HG03135 (cell line): Measurements from ENCODE around the gene UTP14C.
"Not testable (repeated sequence)": the region's sequence is repeated elsewhere in the genome, so short reads cannot be mapped to it uniquely, and the experiment has no call there.

Experiments
- ATAC-seq: cut with Tn5 transposase; IDR thresholded peaks from one replicate; pipeline ENCODE4 v1.9.1; 2021; ENCODE audit warnings: mild to moderate bottlenecking, moderate library complexity; ENCODE audit not compliant: unreplicated experiment

UTP14C gene, protein sequence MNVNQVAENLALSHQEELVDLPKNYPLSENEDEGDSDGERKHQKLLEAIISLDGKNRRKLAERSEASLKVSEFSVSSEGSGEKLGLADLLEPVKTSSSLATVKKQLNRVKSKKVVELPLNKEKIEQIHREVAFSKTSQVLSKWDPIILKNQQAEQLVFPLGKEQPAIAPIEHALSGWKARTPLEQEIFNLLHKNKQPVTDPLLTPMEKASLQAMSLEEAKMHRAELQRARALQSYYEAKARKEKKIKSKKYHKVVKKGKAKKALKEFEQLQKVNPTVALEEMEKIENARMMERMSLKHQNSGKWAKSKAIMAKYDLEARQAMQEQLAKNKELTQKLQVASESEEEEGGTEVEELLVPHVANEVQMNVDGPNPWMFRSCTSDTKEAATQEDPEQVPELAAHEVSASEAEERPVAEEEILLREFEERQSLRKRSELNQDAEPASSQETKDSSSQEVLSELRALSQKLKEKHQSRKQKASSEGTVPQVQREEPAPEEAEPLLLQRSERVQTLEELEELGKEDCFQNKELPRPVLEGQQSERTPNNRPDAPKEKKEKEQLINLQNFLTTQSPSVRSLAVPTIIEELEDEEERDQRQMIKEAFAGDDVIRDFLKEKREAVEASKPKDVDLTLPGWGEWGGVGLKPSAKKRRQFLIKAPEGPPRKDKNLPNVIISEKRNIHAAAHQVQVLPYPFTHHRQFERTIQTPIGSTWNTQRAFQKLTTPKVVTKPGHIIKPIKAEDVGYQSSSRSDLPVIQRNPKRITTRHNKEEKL

DNA sequence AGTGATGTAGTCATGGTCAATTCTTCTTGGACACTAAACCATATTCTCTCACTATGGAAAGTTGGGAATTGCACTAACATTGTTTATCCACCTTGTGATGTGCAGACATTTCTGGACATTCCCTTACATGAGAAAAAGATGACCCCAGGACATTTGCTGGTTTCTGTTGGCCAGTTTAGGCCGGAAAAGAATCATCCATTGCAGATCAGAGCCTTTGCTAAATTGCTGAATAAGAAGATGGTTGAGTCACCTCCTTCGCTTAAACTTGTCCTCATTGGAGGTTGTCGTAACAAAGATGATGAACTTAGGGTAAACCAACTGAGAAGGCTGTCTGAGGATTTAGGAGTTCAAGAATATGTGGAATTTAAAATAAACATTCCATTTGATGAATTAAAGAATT is at the start of gene UTP14C:
Gene UTP14C (plus strand): TSS at position 211 of the 400 bp plus-strand sequence. CDS start 4,114 bp downstream, outside the sequence.
- no peak for ATAC-seq

DNA sequence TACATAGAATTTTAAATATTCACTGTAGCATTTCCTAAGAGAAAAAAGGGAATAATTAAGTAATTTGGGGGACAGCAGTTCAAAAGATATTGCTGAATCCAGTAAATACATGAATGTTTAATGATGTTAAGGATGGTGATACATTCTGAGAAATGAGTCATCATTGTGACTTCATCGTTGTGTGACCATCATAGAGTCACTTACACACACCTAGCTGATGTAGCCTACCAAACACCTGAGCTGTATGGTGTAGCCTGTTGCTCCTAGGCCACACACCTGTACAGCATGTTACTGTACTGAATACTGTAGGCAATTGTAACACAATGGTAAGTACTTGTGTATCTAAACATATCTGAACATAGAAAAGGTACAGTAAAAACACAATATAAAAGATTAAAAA is 48.1 kb upstream of the UTP14C start:
- no peak for ATAC-seq

DNA sequence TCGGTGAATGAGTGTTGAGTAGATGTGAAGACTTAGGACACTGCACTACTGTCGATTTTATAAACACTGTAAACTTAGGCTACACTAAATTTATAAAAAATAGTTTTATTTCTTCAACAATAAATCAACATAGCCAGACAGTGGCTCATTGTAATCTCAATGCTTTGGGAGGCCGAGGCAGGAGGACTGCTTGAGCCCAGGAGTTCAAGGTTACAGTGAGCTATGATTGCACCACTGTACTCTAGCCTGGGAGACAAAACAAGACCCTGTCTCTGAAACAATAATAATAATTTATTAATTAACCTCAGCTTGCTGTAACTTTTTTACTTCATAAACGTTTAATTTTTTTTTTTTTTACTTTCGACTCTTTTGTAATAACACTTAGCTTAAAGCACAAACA is 47.6 kb upstream of the UTP14C start:
- no peak for ATAC-seq

DNA sequence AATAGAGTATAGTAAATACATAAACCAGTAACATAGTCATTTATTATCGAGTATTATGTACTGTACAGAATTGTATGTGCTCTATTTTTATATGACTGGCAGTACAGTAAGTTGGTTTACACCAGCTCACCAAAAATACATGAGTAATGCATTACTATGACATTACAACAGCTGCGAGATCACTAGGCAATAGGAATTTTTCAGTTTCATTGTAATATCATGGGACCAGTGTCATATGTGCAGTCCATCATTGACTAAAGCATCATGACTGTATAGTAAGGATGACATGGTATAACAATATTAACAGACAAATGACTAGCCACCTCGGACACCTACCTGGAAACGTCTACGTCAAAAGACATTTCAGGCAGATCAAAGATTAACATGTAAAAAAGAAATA is 46.9 kb upstream of the UTP14C start:
- ATAC-seq: no peak

DNA sequence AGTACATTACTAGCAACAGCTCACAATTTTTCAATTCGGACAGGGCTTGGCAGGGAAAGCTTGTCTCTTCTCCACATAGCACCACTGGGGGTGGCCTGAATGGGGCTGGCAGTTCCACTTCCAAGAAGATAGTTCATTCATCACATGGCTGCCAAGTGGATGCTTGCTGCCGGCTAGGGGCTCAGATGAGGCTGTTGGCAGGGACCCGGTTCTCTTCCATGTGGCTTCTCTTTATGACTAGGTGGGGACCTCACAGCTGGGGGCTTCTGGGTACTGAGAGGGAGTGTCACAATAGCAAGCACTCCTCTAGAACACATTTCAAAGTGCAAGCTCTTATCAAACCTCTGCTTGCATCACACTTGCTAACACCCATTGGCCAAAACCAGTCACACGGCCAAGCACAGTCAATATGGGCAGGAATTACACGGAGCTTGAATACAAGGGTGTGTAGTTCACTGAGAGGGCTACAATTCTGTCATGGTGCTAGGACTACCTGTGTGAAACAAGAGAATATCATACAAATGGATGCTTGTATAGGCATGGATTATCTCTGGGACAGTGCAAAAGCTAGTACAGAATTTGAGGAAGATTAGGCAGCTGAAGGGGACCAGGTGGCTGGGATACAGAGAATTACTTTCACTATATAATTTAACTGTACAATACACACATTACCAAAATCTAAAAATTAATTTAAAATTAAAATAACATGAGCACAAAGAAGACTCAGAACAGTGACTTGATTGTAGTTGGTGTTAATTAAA is 45.5 kb upstream of the UTP14C start:
- no peak for ATAC-seq

DNA sequence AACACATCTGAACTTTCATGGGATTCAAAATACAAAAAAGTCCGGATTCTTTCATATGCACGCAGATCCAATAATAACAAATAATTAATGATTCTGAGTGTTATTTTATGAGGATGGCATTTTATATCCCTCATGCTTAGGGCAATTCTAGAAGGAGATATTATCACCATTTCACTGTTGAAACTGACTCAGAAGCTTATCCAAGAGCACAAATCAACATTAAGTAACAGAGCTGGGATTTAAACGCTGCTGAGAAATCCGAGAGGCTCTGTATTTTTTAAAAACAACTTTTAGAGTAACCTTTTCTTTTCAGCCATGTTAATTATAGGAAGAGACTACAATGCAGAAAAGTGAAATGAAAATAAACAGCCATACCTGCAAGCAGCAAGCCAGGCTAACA is 43.6 kb upstream of the UTP14C start:
- ATAC-seq: no peak

DNA sequence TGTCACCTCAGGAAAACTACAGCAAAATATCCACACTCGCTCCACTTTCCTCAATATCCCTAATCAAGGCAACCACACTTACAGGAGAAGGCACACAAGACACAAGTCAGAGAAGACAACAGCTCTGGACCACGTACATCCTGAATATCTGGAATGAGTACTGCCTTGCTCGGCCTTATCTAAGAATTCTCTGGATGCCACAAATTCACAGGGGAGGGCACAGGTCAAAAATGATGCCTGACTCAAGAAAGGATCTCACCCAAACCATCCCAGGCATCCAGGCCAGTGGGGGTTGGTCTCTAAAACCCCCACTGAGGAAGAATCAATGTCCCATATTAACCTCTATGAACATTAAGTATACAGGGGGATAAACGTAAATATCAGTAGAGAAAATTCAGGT is 43.1 kb upstream of the UTP14C start:
- no peak for ATAC-seq

DNA sequence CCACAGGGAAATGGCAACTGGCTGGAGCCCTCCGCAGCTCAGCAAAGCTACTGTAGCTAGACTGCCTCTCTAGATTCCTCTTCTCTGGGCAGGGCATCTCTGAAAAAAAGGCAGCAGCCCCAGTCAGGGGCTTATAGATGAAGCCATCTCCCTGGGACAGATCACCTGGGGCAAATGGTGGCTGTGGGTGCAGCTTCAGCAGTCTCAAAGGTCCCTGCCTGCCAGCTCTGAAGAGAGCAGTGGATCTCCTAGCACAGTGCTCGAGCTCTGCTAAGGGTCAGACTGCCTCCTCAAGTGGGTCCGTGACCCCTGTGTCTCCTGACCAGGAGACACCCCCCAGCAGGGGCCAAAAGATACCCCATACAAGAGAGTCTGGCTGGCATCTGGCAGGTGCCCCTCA is 41.2 kb upstream of the UTP14C start:
- ATAC-seq: not testable (repeated sequence)

DNA sequence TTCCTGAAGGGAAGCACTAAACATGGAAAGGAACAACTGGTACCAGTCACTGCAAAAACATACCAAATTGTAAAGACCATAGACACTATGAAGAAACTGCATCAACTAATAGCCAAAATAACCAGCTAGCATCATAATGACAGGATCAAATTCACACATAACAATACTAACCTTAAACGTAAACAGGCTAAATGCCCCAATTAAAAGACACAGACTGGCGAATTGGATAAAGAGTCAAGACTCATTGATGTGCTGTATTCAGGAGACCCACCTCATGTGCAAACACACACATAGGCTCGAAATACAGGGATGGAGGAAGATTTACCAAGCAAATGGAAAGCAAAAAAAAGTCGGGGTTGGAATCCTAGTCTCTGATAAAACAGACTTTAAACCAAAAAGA is 39.6 kb upstream of the UTP14C start:
- not testable (repeated sequence) for ATAC-seq

DNA sequence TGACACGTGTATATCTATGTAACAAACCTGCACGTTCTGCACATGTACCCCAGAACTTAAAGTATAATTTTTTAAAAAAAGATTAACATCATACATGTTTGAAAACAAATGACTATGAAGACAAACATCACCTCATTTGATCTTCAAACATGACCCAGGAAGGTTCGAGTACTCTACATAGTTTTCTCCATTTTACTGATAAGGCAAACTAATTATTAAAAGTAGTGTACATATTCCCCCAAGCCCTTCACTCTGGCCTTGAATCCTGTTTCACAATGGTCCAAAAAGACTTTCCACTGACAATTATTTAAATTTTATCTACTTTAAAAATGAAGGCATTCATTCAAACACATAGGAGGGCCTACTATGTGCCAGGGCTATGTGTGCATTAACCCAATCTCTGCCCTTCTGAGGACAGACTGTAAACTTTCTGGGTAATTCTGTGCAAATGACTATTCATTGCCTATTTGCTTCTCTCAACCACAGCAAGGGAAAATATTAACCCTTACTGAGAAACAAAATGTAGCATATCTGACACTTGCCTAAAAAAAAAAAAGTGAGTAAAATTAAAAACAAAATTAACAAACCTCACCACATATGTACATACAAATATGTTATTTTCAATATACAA is 35.4 kb upstream of the UTP14C start:
- no peak for ATAC-seq

DNA sequence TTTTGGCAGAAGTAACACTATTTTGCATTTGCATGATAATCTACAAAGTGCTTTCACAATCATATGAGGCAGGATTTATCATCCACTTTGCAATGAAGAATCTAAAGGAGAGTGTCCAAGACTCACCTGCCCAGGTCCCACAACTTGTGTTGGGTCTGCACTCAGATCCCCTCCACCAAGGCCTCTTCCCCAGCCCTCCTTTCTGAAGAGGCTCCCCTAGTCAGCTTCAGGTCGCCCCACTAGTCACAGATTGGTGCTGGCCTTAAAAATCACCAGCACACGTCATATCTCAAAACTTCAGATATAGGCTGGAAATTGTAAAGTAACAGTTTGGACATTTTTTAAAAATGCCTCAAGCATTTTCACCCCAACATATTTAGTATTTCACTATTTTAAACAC is 30.8 kb upstream of the UTP14C start:
- no peak for ATAC-seq

DNA sequence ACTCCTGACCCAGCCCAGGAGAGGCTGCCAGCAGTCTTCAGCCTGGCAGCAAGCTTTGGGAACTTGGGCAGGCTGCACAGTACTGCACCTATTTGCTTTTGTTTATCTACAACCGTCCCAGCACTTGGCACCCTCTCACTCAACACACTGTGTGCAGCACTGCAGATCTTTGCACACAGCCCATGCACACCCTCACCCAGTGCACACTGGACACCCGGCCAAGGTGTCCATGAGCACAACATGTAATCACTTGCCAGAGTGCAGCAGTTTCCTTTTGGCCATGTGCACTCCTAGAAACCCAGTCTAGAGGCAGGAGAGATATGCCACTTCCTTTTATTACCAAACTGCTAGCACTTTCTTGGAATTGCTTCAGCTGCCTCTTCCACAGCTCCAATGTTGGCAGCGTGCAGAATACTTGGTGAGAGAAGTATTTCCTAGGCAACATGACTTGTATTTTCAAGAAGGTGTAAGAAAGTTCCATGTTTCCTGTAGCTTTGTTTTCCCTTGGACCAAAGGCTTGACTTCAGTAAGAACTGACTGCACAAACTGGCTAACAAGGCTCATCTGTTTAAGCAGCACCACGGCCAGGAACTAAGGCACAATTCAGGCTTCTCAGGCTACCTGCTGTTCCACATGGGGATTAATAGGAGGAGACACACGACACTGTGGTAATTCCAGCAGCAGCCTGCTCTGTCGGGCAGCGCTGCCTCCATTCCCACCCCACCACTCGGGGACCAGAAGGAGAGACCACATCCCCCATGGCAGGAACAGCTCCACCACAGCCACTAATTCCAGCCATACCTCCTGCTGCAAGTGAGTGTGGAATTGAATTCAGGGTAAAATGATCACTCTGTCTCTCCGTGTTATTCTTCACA is 28.6 kb upstream of the UTP14C start:
- ATAC-seq: no peak

DNA sequence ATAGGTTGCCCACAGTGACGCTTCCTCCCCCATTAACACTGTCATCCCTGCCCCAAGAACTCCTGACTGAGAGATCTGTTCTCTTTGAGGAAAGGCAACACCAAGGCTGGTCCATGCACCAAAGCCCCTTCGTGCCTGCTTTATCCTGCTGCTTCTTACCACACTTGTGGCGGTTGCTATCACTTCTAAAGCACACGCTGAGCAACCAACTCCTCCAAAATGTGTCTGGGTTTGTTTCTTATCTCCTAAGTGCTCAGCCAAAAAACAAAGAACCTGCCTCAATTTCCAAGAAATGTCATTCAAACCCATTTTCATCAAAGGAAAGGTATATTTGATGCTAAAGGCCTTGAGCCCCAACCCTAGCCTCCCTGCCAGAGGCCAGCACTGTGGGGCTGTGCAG is 27.9 kb upstream of the UTP14C start:
- ATAC-seq: no peak

DNA sequence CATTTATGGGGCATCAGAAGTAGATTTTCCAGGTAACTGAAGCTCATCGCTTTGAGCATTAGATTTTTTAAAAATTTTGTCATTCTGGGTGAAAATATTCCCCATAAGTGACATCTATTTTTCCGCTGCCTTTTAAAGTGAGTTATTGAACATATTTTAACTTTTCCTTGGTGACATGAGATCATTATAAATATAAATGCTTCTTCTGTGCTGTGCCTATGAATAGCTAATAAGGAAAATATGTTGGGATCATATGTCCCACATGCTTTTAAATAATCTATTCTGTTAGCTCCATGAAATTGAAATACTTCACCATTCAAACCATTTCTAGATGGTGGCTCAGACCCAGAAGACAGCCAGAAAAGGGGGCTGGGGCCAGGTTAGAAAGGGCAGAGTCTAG is 27.3 kb upstream of the UTP14C start:
- no peak for ATAC-seq

DNA sequence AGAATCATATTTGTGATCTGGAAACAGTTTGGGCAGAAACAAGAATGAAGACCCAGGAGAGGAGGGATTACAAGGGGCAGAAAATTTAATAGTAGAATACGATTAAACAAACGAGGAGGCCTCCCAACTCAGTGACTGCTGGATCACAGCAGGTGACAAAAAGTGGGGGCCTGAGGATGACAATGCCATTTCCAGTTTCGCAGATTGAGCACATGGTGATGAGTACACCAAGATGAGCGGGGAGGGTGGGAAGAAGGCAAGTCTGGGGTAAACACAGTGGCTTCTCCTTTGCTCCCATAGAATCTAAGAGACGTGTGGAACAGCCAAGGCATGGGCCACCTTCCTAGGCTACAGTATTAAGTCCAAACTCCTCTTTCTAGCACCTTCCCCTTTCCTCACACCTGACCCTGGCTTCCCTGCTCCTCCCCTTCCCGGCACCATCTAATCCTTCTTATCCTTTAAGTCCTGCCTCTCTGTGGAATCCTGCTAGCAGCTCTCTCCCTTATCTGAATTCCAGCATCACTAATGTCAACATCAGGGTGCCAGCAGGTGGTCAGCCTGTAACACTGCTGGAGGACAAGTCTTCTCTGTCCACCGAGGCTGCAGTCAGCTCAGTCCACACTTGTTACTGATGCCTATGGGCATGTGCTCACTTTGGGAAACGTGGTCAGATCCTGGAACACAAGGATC is 26.7 kb upstream of the UTP14C start:
- no peak for ATAC-seq

DNA sequence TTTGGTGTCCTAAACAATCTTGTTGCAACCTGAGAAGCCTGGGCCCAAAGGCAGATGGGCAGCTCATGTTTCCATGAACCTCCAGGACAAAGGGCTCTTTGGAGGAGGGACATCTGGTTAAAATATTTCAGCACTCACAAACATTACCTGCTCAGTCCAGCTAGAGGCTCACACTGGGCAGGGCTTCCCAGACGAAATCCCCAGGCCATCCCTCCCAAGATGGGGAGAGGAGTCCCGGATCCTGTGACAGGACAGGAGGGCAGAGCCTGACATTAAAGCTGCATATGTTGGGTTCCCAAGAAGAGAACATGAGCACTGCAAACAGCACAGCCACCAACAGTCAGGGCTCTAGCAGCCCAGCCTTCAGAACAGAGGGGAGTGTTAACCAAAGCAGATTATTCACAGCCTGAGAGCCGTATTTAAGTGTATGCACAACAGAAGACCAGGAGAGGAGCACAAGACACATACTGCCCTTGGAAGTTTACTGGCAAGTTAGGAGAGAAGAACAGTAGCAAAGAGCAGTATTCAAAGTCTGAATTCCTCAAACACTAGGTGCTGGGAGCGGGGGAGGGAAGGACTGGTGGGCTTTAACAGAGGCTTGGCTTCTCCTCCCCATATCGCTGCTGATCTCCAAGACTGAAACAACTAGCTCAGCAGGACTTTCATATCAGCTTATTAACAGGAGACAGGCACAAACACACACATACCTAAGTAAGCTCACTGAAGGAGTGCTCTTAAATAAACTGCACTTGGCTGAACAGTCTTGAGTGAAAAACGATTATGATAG is 25.6 kb upstream of the UTP14C start:
- no peak for ATAC-seq

DNA sequence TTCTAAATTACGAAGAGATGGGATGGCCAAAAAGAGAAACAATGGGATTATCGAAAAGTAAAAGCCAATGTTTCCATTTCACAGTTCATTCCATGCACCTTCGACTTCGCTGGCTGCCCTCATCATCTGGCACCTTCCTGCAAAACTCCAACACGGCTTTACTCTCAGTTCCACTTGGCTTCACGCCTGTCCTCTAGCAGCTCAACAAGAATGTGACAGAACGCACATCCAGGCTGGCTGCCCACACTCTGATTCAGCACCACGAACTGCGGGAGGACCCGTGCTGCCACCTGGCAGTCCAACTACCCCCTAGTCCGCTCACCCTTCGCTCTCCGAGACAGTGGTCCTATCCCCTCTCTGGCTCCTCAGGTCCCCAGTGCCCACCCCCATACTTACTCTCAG is 25.0 kb upstream of the UTP14C start:
- no peak for ATAC-seq

DNA sequence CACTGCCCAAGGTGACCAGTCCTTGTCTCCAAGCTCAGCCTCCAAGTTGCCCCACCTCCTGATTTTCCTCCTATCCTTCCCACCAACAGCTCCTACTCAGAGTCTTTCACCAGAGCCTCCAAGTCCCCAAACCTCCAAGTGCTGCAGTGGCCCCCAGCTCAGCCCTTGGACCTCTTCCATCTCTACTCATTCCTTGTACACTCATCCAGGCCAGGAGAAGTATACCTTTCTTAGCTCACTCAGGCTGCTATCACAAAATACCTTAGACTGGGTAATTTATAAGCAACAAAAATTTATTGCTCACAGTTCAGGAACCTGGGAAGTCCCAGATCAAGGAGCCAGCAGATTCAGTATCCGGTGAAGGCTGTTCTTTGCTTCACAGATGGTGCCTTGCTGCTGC is 24.6 kb upstream of the UTP14C start:
- no peak for ATAC-seq
